ENCODE data around the gene SFTPA2.
A peak's percentile ranks its signal among the peaks of the same experiment; 100 is the strongest.
"Not testable (repeated sequence)": the region's sequence is repeated elsewhere in the genome, so short reads cannot be mapped to it uniquely, and the experiment has no call there.

The SFTPA2 gene

DNA sequence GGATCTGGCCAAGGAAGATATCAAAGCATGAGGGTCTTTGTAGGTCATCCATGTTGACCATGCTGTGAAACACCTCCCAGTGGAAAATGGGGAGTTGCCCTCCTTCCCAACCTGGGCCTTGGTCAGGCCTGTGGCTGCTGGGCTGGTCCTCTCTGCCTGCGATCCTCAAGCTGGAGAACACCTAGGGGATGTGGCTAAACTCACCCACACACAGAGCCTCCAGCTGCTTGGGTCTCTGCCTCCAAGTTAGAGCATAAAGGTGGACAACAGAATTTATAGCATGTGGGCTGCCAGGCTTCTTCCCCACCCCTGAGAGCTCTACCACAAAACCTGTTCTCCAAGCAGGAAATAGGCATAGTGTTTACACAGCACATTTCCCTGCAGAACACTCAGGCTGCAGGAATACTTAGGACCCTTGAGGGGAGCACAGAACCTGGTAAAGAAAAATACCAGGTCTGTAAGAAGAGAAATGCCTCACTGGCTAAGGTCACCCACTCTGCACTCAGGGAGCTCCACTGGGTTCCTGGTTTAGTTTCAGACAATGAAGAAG, at the start of gene SFTPA2:
SFTPA2 (minus strand) TSS at position 248 of the 550 bp plus-strand sequence. CDS start 924 bp downstream, outside the sequence.
- Mint-ChIP-seq H3K27me3 (peaks cover 17% of the 10 kb centered on the region), H3K36me3 (ENCODE audit: low read depth) (no peaks in the 10 kb centered on the region), H3K27ac (no peak within 1 kb of the TSS), H3K4me1 (ENCODE audit: low read depth) (no peaks in the 10 kb centered on the region), H3K4me3 (no peak within 1 kb of the TSS), H3K9me3 (no peaks in the 10 kb centered on the region)
- DNase-seq: no peak

DNA sequence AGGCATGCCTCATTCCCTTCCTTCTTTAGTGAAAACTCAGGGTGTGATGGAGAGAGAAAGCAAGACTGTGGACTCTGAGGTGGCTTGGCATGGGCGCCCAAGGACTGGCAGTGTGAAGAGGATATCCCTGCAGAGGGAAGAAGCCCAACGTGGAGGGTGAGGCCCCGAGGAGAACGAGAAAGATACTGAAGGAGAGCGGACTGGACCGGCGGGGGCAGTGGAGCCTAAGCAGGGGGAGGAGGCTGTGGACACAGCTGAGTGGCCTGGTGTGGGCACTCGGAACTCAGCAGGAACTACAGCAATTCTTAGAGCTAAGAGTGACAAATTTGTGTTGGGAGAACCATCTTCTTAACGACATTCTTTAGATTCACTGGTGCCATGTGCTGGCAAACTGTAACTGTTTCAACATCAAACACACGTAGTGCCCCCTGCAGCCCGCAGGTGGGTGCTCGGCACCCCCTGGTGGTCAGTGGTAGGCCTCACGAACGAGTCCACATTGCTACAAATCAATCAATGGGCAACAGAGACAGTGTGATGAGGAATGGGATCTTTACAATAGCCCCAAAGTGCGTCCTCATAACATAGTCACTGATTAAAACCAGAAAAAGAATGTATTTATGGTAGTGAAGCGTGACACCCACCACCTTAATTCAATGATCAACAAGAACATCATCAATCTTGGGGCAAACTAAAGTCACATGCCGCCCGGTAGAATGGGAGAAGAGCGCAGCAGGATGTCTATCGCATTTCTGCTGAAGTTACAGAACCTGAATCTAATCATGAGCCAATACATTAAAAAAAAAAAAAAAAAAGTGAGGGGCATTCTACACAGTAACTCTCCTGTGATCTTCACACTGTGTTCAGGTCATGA, 48.5 kb upstream of the SFTPA2 start:
- Mint-ChIP-seq H3K9me3 (no peaks in the 10 kb centered on the region), H3K4me3 (no peak overlapping the region), H3K27ac (no peak overlapping the region), H3K36me3 (ENCODE audit: low read depth) (no peaks in the 10 kb centered on the region), H3K27me3 (no peaks in the 10 kb centered on the region), H3K4me1 (ENCODE audit: low read depth) (no peaks in the 10 kb centered on the region)
- peak; percentile 49 for DNase-seq

DNA sequence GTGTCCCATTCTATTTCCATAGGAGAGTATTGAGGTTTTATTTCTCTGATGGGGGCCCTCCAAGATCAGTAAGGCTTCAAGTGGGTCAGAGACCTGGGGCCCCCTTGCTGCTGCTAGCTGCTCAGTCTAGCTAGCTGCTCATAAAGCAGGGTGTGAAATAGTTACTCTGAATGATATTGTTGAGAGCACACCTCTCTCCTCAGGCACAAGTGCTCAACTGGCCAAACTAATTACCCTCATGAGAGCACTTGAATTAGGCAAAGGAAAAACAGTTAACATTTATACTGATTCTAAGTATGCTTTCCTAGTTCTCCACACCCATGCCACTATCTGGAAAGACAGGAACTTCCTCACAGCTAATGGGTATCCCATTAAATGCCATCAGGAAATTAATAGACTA, 45.1 kb upstream of the SFTPA2 start:
- DNase-seq: no peak
- no peaks in the 10 kb centered on the region for H3K27me3 Mint-ChIP-seq
- H3K9me3 Mint-ChIP-seq: no peaks in the 10 kb centered on the region
- H3K4me3 Mint-ChIP-seq: no peak overlapping the region
- no peak overlapping the region for H3K27ac Mint-ChIP-seq
- no peaks in the 10 kb centered on the region for H3K36me3 Mint-ChIP-seq (ENCODE audit: low read depth)
- H3K4me1 Mint-ChIP-seq (ENCODE audit: low read depth): no peaks in the 10 kb centered on the region

DNA sequence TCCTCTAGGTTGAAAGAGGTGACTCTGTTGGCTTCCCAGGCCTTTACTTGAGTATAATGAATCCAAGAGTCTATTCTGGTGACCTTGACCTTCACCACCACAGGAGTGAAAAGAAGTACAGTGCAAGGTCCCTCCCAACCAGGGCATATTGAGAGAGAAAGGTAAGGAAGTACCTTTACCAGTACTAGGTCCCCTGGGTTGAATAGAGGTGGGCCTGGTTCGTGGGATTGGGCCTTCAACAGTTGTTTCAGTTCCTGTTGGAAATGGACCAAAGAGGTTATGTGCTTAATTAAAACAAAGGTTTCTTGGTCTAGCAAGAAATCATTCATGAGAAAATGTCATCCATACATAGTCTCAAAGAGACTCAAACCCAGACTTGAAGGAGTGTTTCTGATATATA, 44.1 kb upstream of the SFTPA2 start:
- Mint-ChIP-seq H3K4me3 (no peak overlapping the region), H3K27me3 (peaks cover 1% of the 10 kb centered on the region), H3K4me1 (ENCODE audit: low read depth) (no peaks in the 10 kb centered on the region), H3K9me3 (no peaks in the 10 kb centered on the region), H3K36me3 (ENCODE audit: low read depth) (no peaks in the 10 kb centered on the region), H3K27ac (no peak overlapping the region)
- no peak for DNase-seq

DNA sequence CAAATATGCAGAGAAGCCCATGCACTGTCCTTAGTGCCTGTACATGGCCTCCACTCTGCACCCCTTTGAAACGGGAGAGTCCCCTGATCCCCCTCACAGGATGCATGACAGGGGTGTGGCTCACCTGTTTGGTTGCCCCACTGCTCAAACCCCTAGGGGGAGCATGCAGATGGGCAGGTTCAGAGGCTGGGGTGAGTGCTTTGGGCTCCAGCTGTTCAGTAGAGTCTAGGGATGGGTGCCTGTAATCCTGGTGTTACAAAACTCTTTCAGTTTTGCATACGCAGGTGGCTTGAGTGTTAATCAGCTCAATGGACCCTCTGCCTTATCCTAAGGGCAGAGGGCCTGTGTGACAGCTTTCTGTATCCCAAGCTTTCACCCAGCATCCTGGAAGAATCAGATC, 42.7 kb upstream of the SFTPA2 start:
- no peak overlapping the region for H3K27ac Mint-ChIP-seq
- no peaks in the 10 kb centered on the region for H3K4me1 Mint-ChIP-seq (ENCODE audit: low read depth)
- no peak overlapping the region for H3K4me3 Mint-ChIP-seq
- peaks cover 10% of the 10 kb centered on the region for H3K27me3 Mint-ChIP-seq
- peaks cover 10% of the 10 kb centered on the region for H3K9me3 Mint-ChIP-seq
- DNase-seq: no peak
- no peaks in the 10 kb centered on the region for H3K36me3 Mint-ChIP-seq (ENCODE audit: low read depth)

DNA sequence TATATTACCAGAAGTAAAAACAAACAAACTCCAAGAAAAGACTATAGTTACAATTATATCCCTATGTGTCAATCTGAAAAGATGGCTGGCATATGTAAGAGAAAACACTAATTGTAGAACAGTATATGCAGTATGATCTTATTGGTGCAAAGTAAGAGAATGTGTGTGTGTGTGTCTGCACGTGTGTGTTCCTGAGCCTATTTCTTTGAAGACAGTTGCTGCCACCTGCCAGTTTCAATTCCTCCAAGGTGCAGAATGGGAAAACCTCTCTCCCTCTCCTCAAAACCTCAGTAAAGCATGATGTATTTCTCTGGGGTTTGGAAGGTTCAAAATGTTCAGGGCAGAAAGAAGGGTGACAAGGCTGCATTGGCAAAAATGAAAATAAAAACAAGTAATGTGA, 41.7 kb upstream of the SFTPA2 start:
- no peak overlapping the region for H3K27ac Mint-ChIP-seq

DNA sequence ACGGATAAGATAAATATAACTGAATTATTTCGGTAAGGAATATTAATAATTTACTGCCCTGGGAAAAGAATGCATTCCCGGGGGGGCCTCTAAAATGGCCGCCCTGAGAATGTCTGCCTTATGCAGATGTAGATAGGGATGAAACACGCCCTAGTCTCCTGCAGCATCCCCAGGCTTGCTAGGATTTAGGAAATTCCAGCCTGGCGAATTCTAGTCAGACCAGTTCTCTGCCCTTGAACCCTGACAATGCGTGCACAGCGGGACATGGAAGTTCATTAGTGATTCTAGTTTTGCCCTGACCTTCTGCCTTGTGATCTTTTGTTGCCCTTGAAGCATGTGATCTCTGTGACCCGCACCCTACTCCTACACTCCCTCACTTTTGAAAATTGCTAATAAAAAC, 39.4 kb upstream of the SFTPA2 start:
- not testable (repeated sequence) for H3K4me1 Mint-ChIP-seq (ENCODE audit: low read depth); H3K27ac Mint-ChIP-seq

More for the DNA sequence above, 41.7 kb upstream of the SFTPA2 start:
- Mint-ChIP-seq H3K4me3 (no peak overlapping the region), H3K27me3 (peaks cover 12% of the 10 kb centered on the region), H3K4me1 (ENCODE audit: low read depth) (no peaks in the 10 kb centered on the region), H3K9me3 (peaks cover 19% of the 10 kb centered on the region), H3K36me3 (ENCODE audit: low read depth) (no peaks in the 10 kb centered on the region)
- no peak for DNase-seq

DNA sequence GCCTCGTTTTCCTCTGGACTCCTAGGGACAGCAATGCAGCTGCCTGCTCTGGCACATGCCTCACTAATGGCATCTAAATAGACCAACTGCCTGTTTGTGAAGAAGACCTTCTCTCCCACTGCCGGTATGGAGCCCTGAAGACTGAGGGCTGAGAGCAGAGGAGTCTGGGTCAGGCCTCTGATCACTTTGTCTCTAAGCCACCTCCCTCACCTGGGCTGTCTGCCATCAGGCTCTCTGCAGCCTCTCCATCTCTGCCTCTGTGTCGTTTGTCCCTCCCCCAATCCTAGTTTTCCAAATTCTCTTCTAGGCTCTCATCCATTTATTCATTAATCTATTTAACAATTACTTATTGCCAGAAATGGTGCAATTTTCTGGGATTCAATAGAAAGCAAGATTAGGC, 35.3 kb upstream of the SFTPA2 start:
- DNase-seq: no peak
- H3K4me1 Mint-ChIP-seq (ENCODE audit: low read depth): no peaks in the 10 kb centered on the region
- H3K9me3 Mint-ChIP-seq: peaks cover 22% of the 10 kb centered on the region
- no peaks in the 10 kb centered on the region for H3K36me3 Mint-ChIP-seq (ENCODE audit: low read depth)
- H3K4me3 Mint-ChIP-seq: no peak overlapping the region
- H3K27me3 Mint-ChIP-seq: peaks cover 29% of the 10 kb centered on the region
- H3K27ac Mint-ChIP-seq: no peak overlapping the region

More for the DNA sequence above, 39.4 kb upstream of the SFTPA2 start:
- not testable (repeated sequence) for H3K4me3 Mint-ChIP-seq; DNase-seq; H3K36me3 Mint-ChIP-seq (ENCODE audit: low read depth)
- Mint-ChIP-seq H3K27me3 (peaks cover 20% of the 10 kb centered on the region), H3K9me3 (peaks cover 22% of the 10 kb centered on the region)

DNA sequence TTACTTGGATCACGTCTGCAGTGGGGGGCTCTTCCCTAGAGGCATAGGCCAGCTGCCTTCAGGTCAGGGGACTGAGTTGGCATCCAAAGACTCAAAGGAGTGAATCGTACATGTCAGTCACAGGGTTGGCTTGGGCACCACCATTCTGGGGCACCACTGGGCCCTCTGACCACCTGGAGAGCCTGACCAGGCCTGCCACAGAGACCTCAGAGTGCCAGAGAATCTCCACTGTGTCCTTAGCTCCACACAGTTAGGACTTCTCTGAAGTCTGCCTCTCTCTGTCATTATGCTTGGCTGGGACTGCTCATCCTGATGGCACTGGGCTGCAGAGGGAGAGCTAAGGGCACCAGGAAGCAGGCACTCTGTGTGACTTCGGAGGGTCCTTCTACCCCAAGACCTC, 34.4 kb upstream of the SFTPA2 start:
- peaks cover 22% of the 10 kb centered on the region for H3K9me3 Mint-ChIP-seq
- not testable (repeated sequence) for H3K27ac Mint-ChIP-seq; H3K36me3 Mint-ChIP-seq (ENCODE audit: low read depth); DNase-seq; H3K4me3 Mint-ChIP-seq; H3K4me1 Mint-ChIP-seq (ENCODE audit: low read depth)
- peaks cover 29% of the 10 kb centered on the region for H3K27me3 Mint-ChIP-seq

DNA sequence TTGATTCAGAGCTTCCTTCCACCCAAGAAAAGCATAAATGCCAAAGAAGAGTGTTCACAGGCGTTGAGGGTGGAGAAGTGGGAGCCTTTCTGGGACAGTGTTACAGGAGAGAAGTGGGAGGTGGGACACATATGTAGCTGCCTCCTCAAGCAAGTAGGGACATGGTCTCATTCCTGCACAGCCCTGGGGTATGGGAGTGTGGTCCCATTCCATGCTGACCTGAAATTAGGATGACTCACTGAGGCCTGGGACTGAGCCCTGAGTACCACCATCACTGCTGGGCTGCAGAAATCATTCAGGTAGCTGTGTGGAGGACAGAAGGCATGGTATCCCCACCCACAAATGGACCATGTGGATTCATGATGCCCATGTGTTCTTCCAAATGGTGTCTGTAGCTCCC, 33.2 kb upstream of the SFTPA2 start:
- Mint-ChIP-seq H3K27me3 (peaks cover 20% of the 10 kb centered on the region), H3K36me3 (ENCODE audit: low read depth) (no peaks in the 10 kb centered on the region), H3K27ac (no peak overlapping the region), H3K4me1 (ENCODE audit: low read depth) (no peaks in the 10 kb centered on the region), H3K4me3 (no peak overlapping the region), H3K9me3 (peaks cover 16% of the 10 kb centered on the region)
- no peak for DNase-seq

DNA sequence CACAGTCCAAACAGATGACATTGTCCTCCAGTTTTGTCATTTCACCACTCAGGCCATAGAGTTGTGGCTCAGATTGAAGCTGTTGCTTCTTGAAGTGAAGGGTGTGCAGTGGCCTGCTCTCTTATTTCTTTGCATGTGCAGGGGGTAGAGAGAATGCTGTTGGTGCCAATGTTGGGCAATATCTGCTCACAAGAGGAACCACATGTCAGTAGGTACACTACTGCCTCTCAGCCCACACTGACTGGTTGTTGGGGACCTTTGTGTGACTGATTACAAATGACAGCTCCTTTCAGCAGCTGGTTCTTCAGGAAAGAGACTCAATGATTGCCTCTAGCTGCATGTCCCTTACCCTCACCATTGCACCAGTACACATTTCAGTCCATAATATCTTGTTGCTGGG, 28.6 kb upstream of the SFTPA2 start:
- no peak for DNase-seq
- Mint-ChIP-seq H3K4me1 (ENCODE audit: low read depth) (no peaks in the 10 kb centered on the region), H3K27ac (no peak overlapping the region), H3K9me3 (no peaks in the 10 kb centered on the region), H3K4me3 (no peak overlapping the region), H3K36me3 (ENCODE audit: low read depth) (no peaks in the 10 kb centered on the region), H3K27me3 (peaks cover 15% of the 10 kb centered on the region)

DNA sequence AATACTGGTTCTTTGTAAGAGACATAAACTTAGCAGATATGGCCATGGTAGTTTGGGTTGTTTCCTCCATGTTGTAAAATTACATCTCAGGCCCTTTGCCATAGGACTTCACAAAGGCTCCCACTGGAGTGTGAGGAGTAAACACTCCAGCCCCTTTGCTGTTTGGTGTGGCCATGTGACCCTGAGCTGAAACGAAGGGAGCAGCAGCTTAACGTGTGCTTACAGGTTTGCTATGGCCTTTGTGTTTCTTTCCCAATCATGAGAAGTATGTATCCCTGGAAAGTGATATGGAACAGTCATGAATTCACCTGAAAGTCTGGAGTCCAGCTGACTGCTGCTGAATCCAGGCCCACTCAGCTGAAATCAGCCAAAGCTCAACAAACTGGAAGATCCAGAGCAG, 26.7 kb upstream of the SFTPA2 start:
- Mint-ChIP-seq H3K27me3 (peaks cover 15% of the 10 kb centered on the region), H3K27ac (no peak overlapping the region), H3K36me3 (ENCODE audit: low read depth) (no peaks in the 10 kb centered on the region)

DNA sequence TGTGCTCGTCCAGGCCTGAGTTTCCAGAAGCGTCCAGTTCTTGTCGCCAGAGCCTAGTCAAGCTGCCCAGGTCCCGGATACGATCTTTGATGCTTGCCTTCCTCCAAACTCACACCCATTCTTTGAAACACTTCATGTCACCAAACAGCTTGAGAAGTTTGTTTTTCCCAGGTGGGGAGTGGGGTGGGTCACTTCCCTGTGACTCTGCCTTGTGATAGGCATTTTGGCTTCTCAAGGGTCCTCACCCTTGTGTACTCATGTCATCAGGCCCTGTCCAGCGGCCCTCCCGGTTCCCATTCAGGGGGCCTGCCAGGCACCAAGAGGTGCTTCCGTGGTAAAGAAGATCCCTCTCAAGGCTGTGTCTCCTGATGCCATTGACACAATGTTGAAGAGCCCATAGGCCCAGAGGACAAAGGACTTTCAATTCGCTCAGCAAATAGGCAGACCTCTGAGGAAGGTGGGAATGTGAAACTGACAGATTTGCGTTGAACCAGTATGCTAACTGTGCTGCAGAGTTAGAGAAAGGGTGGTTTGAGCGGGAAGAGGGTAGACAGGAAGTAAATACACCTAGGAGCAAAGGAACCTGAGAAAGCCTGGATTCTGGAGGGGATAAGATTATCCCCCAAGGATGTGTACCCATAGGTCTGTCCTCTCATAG, 25.8 kb upstream of the SFTPA2 start:
- peaks cover 10% of the 10 kb centered on the region for H3K27me3 Mint-ChIP-seq
- no peak for DNase-seq
- H3K9me3 Mint-ChIP-seq: no peaks in the 10 kb centered on the region
- no peaks in the 10 kb centered on the region for H3K36me3 Mint-ChIP-seq (ENCODE audit: low read depth)
- no peak overlapping the region for H3K27ac Mint-ChIP-seq
- peaks cover 3% of the 10 kb centered on the region for H3K4me1 Mint-ChIP-seq (ENCODE audit: low read depth)
- H3K4me3 Mint-ChIP-seq: no peak overlapping the region

More for the DNA sequence above, 26.7 kb upstream of the SFTPA2 start:
- Mint-ChIP-seq H3K4me3 (no peak overlapping the region), H3K4me1 (ENCODE audit: low read depth) (peaks cover 3% of the 10 kb centered on the region), H3K9me3 (no peaks in the 10 kb centered on the region)
- no peak for DNase-seq

DNA sequence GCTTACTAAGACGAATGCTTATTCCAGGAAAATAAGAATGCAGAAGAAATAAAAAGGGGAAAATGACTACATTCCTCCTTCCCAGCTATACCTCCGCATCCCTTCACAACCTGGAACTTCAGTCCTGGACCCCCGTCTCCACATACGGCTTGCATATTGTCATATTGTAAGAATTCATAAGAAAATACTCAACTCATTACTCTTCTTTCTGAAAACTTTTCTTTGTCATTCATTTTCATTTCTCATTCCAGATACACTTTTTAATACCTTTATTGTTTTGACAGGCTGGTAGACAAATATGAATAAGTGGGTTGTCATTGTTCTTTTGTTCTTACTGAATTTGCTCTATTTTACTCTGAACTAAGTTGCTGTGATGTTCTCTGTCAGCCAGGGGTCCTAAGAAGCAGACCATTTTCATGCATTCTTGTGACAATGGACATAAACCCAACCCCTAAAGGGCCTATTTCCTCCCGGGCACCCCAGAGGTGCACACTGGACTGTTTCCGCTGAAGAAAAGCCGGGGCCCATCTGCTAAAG, 23.3 kb upstream of the SFTPA2 start:
- DNase-seq: no peak
- H3K27me3 Mint-ChIP-seq: peaks cover 10% of the 10 kb centered on the region
- no peak overlapping the region for H3K4me3 Mint-ChIP-seq
- H3K9me3 Mint-ChIP-seq: no peaks in the 10 kb centered on the region
- peaks cover 3% of the 10 kb centered on the region for H3K4me1 Mint-ChIP-seq (ENCODE audit: low read depth)
- H3K36me3 Mint-ChIP-seq (ENCODE audit: low read depth): no peaks in the 10 kb centered on the region
- no peak overlapping the region for H3K27ac Mint-ChIP-seq

DNA sequence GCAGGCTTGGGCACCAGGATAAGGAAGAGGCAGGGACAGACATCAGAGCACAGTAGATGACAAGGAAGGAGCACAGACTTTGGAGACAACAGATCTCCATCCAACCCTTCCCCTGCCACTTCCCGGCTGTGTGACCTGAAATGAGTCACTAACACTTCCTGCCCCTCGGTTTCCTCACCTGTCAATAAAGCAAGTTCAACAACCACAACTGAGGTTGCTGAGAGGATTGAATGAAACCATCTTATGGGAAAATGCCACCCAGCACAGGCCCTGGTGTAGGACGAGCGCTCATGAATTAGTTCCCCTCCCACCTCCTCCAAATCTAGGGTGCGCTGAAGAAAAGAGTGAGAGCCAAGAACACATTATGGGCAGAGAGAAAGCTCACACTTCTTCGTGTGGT, 22.7 kb upstream of the SFTPA2 start:
- not testable (repeated sequence) for DNase-seq; H3K27ac Mint-ChIP-seq; H3K4me1 Mint-ChIP-seq (ENCODE audit: low read depth); H3K27me3 Mint-ChIP-seq; H3K9me3 Mint-ChIP-seq; H3K4me3 Mint-ChIP-seq; H3K36me3 Mint-ChIP-seq (ENCODE audit: low read depth)
